Left lung (tissue), 10 donors: ENCODE data around the gene KLHDC8B. TPM values are rescaled to one million over a fixed set of nuclear protein-coding genes. Genes with fewer than 3 reads are reported as not detected.
A peak's percentile ranks its signal among the peaks of the same experiment; 100 is the strongest.
"Not testable (repeated sequence)": the region's sequence is repeated elsewhere in the genome, so short reads cannot be mapped to it uniquely, and the experiment has no call there.

Experiments used
- ATAC-seq: fragments of 200-7000 bp; cut with Tn5 transposase; one replicate; pipeline ENCODE4 v1.9.1; 2020; ENCODE audit warnings: moderate library complexity
- DNase-seq, 4 donors: peaks; one replicate each; pipeline ENCODE4 v3.0.0-alpha.2; 2013 to 2020
- H3K27ac ChIP-seq, 2 donors: fragments of 200-600 bp; sonication (generic) in 1 of 2; one replicate each; pipeline versions ENCODE4 v1.5.0 to v1.8.0; 2020 to 2021
- H3K27me3 ChIP-seq, 2 donors: fragments of 200-600 bp; sonication (generic) in 1 of 2; one replicate each; pipeline versions ENCODE4 v1.5.0 to v1.8.0; 2020 to 2021
- H3K36me3 ChIP-seq, 2 donors: fragments of 200-600 bp; sonication (generic) in 1 of 2; one replicate each; pipeline versions ENCODE4 v1.5.0 to v1.8.0; 2020 to 2021
- H3K4me1 ChIP-seq, 2 donors: fragments of 200-600 bp; one replicate each; pipeline ENCODE4 v1.8.0; 2021
- H3K4me3 ChIP-seq, 2 donors: fragments of 200-600 bp; sonication (generic) in 1 of 2; one replicate each; pipeline versions ENCODE4 v1.5.0 to v1.8.0; 2020 to 2021; ENCODE audit warnings: mild to moderate bottlenecking in 1 of 2
- H3K9me3 ChIP-seq, 2 donors: fragments of 200-600 bp; sonication (generic) in 1 of 2; one replicate each; pipeline versions ENCODE4 v1.5.0 to v1.8.0; 2020 to 2021
- CTCF ChIP-seq, 2 donors: fragments of 200-600 bp; sonication (generic) in 1 of 2; IDR thresholded peaks; one replicate each; pipeline versions ENCODE4 v1.5.0 to v1.8.0; 2021; ENCODE audit warnings: antibody characterized with exemption in 2 of 2
- intact Hi-C, 2 donors: fragments of 100-400 bp; cut with DNase I; formaldehyde crosslinking; loops; one replicate each; pipeline versions ENCODE4 v1.11.2 to v1.14.2; 2022
- polyA plus RNA-seq, 6 donors: library from polyadenylated mRNA; unstranded; fragments of 120-200 nt; gene quantifications; one replicate each; pipeline ENCODE4 v1.2.1, GENCODE V29; 2013; ENCODE audit not compliant: insufficient read length in 6 of 6
- total RNA-seq, 2 donors: library from RNA; stranded (reverse); fragmentation: NEBNext Ultra II Directional; extraction: Animal tissue kit (Norgen Biotek cat#: 25700); gene quantifications; one replicate each; pipeline ENCODE4 v1.2.1, GENCODE V29; 2021
- donor health status: DM: no; HTN: yes; CAD: no.
- donor health status: DM: no; HTN: no; CAD: no.

KLHDC8B gene
- total and polyA plus RNA-seq, 8 donors = 31.2 to 51.7 (median 44.1) TPM

- no peaks in the 10 kb centered on the region for H3K36me3 ChIP-seq
- H3K9me3 ChIP-seq = peaks cover 0 to 8% of the 10 kb centered on the region in 2 donors
- no peak for DNase-seq
- intact Hi-C loops = no loop called here
- TF ChIP-seq CTCF (IDR thresholded peaks at IDR 0.05) = no peak
- no peak overlapping the region for H3K4me3 ChIP-seq
- peaks cover 0 to 5% of the 10 kb centered on the region in 2 donors for H3K4me1 ChIP-seq
- ATAC-seq = no peak
- no peak overlapping the region for H3K27ac ChIP-seq
- no peaks in the 10 kb centered on the region for H3K27me3 ChIP-seq
These were observed 42.6 kb downstream of the KLHDC8B start for GRCh38 chr3:49213998-49214397.

- intact Hi-C loops, H3K27me3 ChIP-seq, H3K4me3 ChIP-seq, H3K36me3 ChIP-seq, H3K27ac ChIP-seq, H3K4me1 ChIP-seq, ATAC-seq, DNase-seq: not testable (repeated sequence)
- peaks cover 0 to 11% of the 10 kb centered on the region in 2 donors for H3K9me3 ChIP-seq
These were observed 45.3 kb downstream of the KLHDC8B start for GRCh38 chr3:49216687-49217086.

- H3K4me3 ChIP-seq, ATAC-seq, H3K36me3 ChIP-seq, H3K27ac ChIP-seq, DNase-seq, H3K27me3 ChIP-seq, H3K4me1 ChIP-seq, intact Hi-C loops: not testable (repeated sequence)
- H3K9me3 ChIP-seq = peaks cover 0 to 11% of the 10 kb centered on the region in 2 donors
These were observed 45.7 kb downstream of the KLHDC8B start for GRCh38 chr3:49217108-49217507.

- H3K27ac ChIP-seq = peak overlapping the region; percentile 58
- no peak overlapping the region for H3K4me3 ChIP-seq
- ATAC-seq (peak; percentile 35), DNase-seq (no peak)
- no peak for TF ChIP-seq CTCF (IDR thresholded peaks at IDR 0.05)
- intact Hi-C loops = no loop called here
- H3K4me1 ChIP-seq = peaks cover 0 to 5% of the 10 kb centered on the region in 2 donors
- no peaks in the 10 kb centered on the region for H3K27me3 ChIP-seq
- H3K36me3 ChIP-seq = no peaks in the 10 kb centered on the region
- peaks cover 0 to 11% of the 10 kb centered on the region in 2 donors for H3K9me3 ChIP-seq
These were observed 46.5 kb downstream of the KLHDC8B start for GRCh38 chr3:49217688-49218470.

- ATAC-seq = peak; percentile 84
- H3K4me1 ChIP-seq, intact Hi-C loops, H3K4me3 ChIP-seq, H3K27me3 ChIP-seq, H3K9me3 ChIP-seq, H3K36me3 ChIP-seq: not testable (repeated sequence)
- peak in 2 of 4 donors; percentile 32 to 81 for DNase-seq
- peak overlapping the region; percentile 58 for H3K27ac ChIP-seq
These were observed 47.1 kb downstream of the KLHDC8B start for GRCh38 chr3:49218471-49218989.

GRCh38 chr3:49219132-49219531 is 47.7 kb downstream of the KLHDC8B start:
- H3K9me3 ChIP-seq = peaks cover 0 to 3% of the 10 kb centered on the region in 2 donors
- no peak for DNase-seq
- H3K27ac ChIP-seq = peak overlapping the region in 1 of 2 donors; percentile 58
- no peak for ATAC-seq
- intact Hi-C loops = no loop called here
- H3K4me3 ChIP-seq = no peak overlapping the region
- no peak for TF ChIP-seq CTCF (IDR thresholded peaks at IDR 0.05)
- peaks cover 0 to 5% of the 10 kb centered on the region in 2 donors for H3K4me1 ChIP-seq
- H3K36me3 ChIP-seq = no peaks in the 10 kb centered on the region
- H3K27me3 ChIP-seq = no peaks in the 10 kb centered on the region

- H3K4me3 ChIP-seq, H3K9me3 ChIP-seq, DNase-seq, H3K36me3 ChIP-seq, H3K27ac ChIP-seq, ATAC-seq, intact Hi-C loops, H3K4me1 ChIP-seq, H3K27me3 ChIP-seq: not testable (repeated sequence)
These were observed 49.7 kb downstream of the KLHDC8B start for GRCh38 chr3:49220985-49221563.
